Melanocyte of skin (primary cell): ENCODE measurements around the gene LRRC71. TPM values are rescaled to one million over a fixed set of nuclear protein-coding genes. Genes with fewer than 3 reads are reported as not detected.

Experiments used
- small RNA-seq, 2 donors: library from RNA; depleted of rRNA; stranded (forward); fragments of <200 nt; gene quantifications; one replicate each; pipeline ENCODE3, GENCODE V24; 2012
- total RNA-seq, 2 donors: library from RNA; depleted of rRNA; stranded (reverse); fragments of >200 nt; gene quantifications; 2 replicates each; pipeline ENCODE4 v1.2.3, GENCODE V29; 2012

The LRRC71 gene
- not detected for total RNA-seq

DNA sequence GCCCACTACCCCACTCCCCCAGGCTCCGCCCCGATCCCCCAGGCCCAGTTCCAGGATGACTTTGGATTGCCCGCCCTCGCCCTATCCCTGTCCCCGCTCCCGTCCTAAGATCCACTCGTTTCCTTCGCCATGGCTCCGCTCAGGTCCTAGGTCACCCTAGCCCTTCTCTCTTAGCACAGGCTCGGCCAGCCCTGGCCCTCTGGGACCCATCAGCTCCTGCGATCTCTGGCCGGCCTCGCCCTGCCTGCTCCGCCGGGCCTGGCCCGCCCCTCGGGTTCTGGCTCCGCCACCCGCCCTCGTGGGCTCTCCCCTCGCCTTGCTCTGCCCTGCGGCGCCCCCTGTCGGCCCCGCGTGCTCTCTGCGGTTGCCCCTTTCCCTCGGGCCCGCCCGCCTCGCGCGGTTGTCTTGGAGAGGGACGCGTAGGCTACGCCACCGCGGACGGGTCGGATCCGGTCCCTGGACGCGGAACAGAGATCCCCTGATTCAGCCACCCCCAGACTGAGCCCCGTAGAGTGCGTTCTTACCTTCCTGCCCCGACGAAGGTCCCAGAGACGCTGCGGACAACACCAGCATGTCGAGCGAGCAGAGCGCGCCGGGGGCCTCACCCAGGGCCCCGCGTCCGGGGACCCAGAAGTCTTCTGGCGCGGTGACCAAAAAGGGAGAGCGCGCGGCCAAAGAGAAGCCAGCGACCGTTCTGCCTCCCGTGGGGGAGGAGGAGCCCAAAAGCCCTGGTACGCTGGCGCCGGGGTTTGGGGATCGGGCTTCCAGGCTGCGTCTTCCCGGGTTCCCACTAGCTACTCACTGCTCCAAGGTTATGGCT, at the start of gene LRRC71:
LRRC71 (plus strand) TSS at position 400 of the 820 bp plus-strand sequence; CDS start at position 572, 172 bp downstream.

DNA sequence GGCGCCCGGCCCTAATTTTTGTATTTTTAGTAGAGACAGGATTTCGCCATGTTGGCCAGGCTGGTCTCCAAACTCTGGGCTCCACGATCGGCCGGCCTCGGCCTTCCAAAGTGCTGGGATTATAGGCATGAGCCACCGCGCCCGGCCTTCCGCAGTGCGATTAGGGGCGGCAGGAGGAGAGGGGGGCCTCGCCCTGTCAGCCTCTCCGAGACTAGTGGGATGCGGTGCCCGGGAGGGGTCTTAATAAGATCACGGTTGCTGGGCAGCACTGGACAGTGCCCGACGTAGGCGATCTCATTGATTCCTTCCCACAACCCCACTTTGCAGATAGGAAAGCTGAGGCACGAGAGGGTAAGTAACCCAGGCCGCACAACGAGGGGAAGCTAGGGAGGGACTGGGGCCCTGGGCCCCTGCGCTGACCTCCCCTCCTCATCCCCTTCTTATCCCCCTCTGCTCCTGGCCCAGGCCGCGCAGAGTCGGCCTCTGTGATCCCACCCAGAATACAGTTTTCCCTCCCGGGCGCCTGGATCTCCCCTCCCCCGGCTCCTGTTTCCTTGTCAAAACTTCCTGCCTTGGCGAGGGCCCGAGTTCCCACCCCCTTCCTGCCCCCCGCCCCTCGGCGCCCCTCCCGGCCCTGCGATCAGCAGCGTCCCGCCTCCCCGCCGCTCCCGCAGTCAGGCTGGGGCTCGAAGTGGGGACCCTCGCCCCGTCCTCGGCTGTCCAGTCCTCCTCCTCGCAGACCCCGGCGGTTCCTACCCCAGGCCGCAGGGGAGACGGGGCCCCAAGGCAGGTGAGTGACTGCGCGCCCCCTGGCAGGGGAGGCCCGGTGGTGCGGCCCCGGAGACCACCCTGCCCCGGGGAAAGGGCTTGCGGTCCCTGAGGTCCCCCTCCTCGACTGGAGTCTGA, 27.1 kb upstream of the LRRC71 start, which contains the start of gene PEAR1:
PEAR1 (plus strand) TSS at position 671 of the 906 bp plus-strand sequence. CDS start 10,209 bp downstream, outside the sequence.

Small RNAs within 50 kb of the gene (small RNA-seq; reads per million reads assigned to genes)
- gene MIR765: 0.35 to 1.4 reads per million in 2 donors

Other genes with a start within 250 kb of the LRRC71 start
- 10 to 100 TPM; 14.8 to 26.6 TPM for gene NES, start 243.2 kb upstream of the LRRC71 start, total RNA-seq
- gene CRABP2, start 215.0 kb upstream of the LRRC71 start, total RNA-seq: 1 to 10 TPM in 1 of 2 donors, not detected in 1; 1.7 TPM
- gene METTL25B, start 192.2 kb upstream of the LRRC71 start, total RNA-seq: 10 to 100 TPM in 1 of 2 donors, 1 to 10 TPM in 1; 7.3 to 15.1 TPM
- gene ISG20L2, start 191.9 kb upstream of the LRRC71 start, total RNA-seq: 10 to 100 TPM; 22.4 to 25.0 TPM
- gene MRPL24, start 179.5 kb upstream of the LRRC71 start, total RNA-seq: 10 to 100 TPM; 37.5 to 42.0 TPM
- 100 to 1,000 TPM; 125 to 176 TPM for gene HDGF, start 169.0 kb upstream of the LRRC71 start, total RNA-seq
- 10 to 100 TPM; 20.0 to 22.0 TPM for gene PRCC, start 153.1 kb upstream of the LRRC71 start, total RNA-seq
- not detected for gene SH2D2A, start 103.8 kb upstream of the LRRC71 start, total RNA-seq
- gene INSRR, start 61.5 kb upstream of the LRRC71 start, total RNA-seq: not detected
- under 1 TPM in 1 of 2 donors, not detected in 1; under 0.01 TPM for gene NTRK1, start 59.8 kb upstream of the LRRC71 start, total RNA-seq
- not detected for gene PEAR1, start 26.9 kb upstream of the LRRC71 start, total RNA-seq
- 100 to 1,000 TPM; 101 to 119 TPM for gene ARHGEF11, start 125.1 kb downstream of the LRRC71 start, total RNA-seq
- not detected for gene ETV3L, start 179.2 kb downstream of the LRRC71 start, total RNA-seq
- gene ETV3, start 217.8 kb downstream of the LRRC71 start, total RNA-seq: 10 to 100 TPM; 18.9 to 35.3 TPM